Esophagus (tissue), 2 donors: ENCODE measurements around the gene TRIM54. TPM values are rescaled to one million over a fixed set of nuclear protein-coding genes. Genes with fewer than 3 reads are reported as not detected.

ENCODE experiments used
- H3K27ac ChIP-seq, 2 donors: one replicate each; pipeline ENCODE4 v1.5.1; 2013; ENCODE audit warnings: low read depth in 2 of 2, mild to moderate bottlenecking in 2 of 2, inconsistent platforms in 1 of 2, low read length in 1 of 2, moderate library complexity in 1 of 2
- H3K27me3 ChIP-seq, 2 donors: one replicate each; pipeline ENCODE4 v1.6.1; 2013; ENCODE audit warnings: low read length in 2 of 2, control low read depth in 1 of 2, mild to moderate bottlenecking in 1 of 2; ENCODE audit not compliant: insufficient read depth in 2 of 2, control insufficient read depth in 1 of 2
- H3K36me3 ChIP-seq, 2 donors: one replicate each; pipeline ENCODE4 v1.6.1; 2013; ENCODE audit warnings: low read length in 1 of 2; ENCODE audit not compliant: control insufficient read depth in 2 of 2, insufficient read depth in 2 of 2
- H3K4me1 ChIP-seq, 2 donors: one replicate each; pipeline ENCODE4 v1.6.1; 2013; ENCODE audit warnings: low read length in 1 of 2; ENCODE audit not compliant: control insufficient read depth in 2 of 2, insufficient read depth in 2 of 2
- H3K4me3 ChIP-seq, 2 donors: one replicate each; pipeline ENCODE4 v1.5.1; 2013; ENCODE audit warnings: low read length in 2 of 2, mild to moderate bottlenecking in 2 of 2, low read depth in 1 of 2, moderate library complexity in 1 of 2
- H3K9me3 ChIP-seq, 2 donors: one replicate each; pipeline ENCODE4 v1.6.1; 2013; ENCODE audit warnings: mild to moderate bottlenecking in 2 of 2, low read depth in 1 of 2, low read length in 1 of 2, moderate library complexity in 1 of 2; ENCODE audit not compliant: control insufficient read depth in 2 of 2, insufficient read depth in 1 of 2
- WGBS, 2 donors: extraction: QIAGEN DNeasy Blood & Tissue Kit; methylation state at CpG; one replicate each; pipeline ENCODE4 v1.1.7; 2013; 5-methylcytosine and 5-hydroxymethylcytosine counted together
- polyA plus RNA-seq, 2 donors: library from polyadenylated mRNA; stranded (reverse); fragments of 200-250 nt; gene quantifications; one replicate each; pipeline ENCODE4 v1.2.3, GENCODE V29; 2013
- donor health status: healthy with polysubstance abuse.
- donor health status: Bipolar disorder and iron deficiency.

TRIM54 gene
- polyA plus RNA-seq, 2 donors: 0.05 to 0.18 TPM

DNA sequence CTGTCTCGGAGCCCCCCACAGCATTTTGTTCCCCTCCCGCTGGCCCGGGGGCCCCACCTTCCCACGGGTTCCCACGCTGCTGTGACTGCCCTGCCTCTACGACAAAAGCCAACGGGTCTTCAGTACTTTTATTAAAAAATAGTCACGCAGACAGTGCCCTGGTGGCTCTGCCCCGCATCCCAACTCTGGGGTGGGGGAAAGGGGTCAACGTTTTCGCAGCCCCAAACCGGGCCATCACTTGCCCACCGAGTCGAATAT lies 25.0 kb downstream of the TRIM54 start:
- peaks cover 0 to 21% of the 10 kb centered on the region in 2 donors for H3K27me3 ChIP-seq
- peaks cover 5 to 13% of the 10 kb centered on the region in 2 donors for H3K4me1 ChIP-seq
- no peaks in the 10 kb centered on the region for H3K9me3 ChIP-seq

DNA sequence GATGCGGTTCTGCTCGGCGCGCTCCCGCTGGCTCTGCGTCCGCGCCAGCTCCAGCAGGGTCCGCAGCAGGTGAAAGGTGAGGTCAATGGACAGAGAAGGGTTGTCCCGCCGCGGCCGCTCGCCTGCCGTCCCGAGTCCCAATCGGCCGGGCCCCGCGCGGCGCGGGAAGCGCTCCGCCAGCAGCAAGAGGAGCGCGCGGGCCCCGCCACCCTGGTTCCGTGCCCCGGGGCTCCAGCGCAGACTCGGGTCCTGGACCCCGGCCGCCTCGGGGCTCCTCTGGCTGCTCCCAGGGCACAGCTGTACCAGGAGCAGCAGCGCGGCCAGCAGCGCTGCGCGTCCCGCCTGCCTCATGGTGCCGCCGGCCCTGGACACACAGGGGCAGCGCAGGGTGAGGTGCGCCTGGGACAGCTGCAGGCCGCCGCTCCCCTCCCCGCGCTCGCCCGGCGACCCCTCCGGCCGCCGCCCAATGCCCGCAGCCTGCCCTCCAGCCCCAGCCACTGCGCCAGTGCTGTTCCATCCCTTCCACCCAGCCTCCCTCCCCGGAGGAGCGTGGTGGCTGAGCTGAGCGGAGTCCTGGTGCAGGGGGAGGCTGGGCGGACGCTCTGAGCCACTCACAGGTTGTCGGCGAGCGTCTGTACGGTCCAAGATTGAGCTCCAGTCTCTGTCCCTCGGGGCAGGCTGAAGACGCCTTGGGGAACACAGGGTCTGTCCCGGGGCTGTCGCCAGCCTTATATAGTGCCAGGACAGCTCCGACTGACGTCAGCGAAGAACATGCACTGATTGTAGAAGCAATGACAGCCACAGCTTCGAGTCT lies 25.5 kb downstream of the TRIM54 start:
- Histone ChIP-seq H3K9me3 (no peaks in the 10 kb centered on the region), H3K27ac (no peak overlapping the region), H3K36me3 (peaks cover 0 to 3% of the 10 kb centered on the region in 2 donors), H3K4me3 (no peak overlapping the region), H3K27me3 (peaks cover 0 to 21% of the 10 kb centered on the region in 2 donors), H3K4me1 (peaks cover 5 to 13% of the 10 kb centered on the region in 2 donors)
- WGBS, 2 donors: 13 to 14% methylated on average over 54 to 75 of the region's 75 CpGs

More for the DNA sequence above, 25.0 kb downstream of the TRIM54 start:
- Histone ChIP-seq H3K27ac (no peak overlapping the region), H3K4me3 (no peak overlapping the region), H3K36me3 (peaks cover 0 to 3% of the 10 kb centered on the region in 2 donors)
- WGBS, 2 donors: 9 to 13% methylated on average over 14 of the region's 14 CpGs

DNA sequence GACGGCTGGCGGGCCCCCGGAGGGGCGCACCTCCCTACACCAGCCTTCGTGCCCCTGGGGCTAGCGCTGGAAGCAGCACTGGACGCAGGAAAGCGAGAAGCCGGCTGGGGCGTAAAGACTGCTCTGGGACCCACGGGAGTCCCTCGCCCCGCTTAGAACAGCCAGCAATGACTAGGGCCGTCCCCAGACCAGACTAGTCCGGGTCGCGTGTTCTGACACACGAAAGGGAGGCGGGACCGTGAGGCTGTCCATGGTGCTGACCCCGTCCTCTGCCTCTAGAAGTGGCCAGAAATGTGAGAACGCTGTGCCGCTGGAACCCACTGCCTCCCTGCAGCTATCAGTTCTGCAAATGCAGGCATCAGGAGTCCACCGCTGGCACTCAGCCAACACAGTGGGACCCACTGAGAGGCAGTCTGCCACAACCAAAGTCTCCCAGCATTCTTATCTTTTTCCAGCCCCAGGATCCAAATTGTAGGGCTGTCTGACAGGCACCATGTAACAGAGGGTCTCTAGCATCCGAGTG lies 26.2 kb downstream of the TRIM54 start, which contains the start of gene UCN:
UCN (minus strand) TSS at position 87 of the 523 bp plus-strand sequence. CDS start 550 bp downstream, outside the sequence.
- Histone ChIP-seq H3K36me3 (peaks cover 0 to 3% of the 10 kb centered on the region in 2 donors), H3K4me1 (peaks cover 5 to 13% of the 10 kb centered on the region in 2 donors), H3K9me3 (no peaks in the 10 kb centered on the region), H3K4me3 (no peak within 1 kb of the TSS), H3K27me3 (peaks cover 0 to 21% of the 10 kb centered on the region in 2 donors), H3K27ac (no peak within 1 kb of the TSS)
- WGBS, 2 donors: 31 to 45% methylated on average over 25 of the region's 25 CpGs

DNA sequence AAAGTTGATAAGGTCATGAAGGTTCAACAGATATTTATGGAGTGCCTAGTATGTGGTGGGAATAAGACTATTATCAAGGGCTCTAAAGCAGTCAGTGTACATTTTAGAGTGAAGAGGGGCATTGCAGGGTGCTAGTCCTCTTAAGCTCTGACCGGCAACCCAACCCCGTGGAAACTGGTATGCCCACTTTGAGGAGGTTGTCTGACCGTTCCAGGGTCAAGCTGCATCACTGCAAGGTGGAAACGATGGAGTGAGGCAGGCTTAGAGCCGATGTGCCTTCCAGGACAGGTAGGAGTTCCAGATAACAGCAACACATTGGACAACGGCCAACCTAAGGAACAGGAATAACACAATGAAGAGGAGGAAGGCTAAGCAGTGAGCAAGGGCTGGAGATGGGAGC lies 27.4 kb downstream of the TRIM54 start:
- Histone ChIP-seq H3K27ac (no peak overlapping the region), H3K9me3 (no peaks in the 10 kb centered on the region), H3K4me1 (peaks cover 5 to 13% of the 10 kb centered on the region in 2 donors), H3K4me3 (no peak overlapping the region), H3K36me3 (peaks cover 0 to 3% of the 10 kb centered on the region in 2 donors), H3K27me3 (peaks cover 0 to 21% of the 10 kb centered on the region in 2 donors)
- WGBS, 2 donors: 87 to 94% methylated on average over 6 of the region's 6 CpGs

DNA sequence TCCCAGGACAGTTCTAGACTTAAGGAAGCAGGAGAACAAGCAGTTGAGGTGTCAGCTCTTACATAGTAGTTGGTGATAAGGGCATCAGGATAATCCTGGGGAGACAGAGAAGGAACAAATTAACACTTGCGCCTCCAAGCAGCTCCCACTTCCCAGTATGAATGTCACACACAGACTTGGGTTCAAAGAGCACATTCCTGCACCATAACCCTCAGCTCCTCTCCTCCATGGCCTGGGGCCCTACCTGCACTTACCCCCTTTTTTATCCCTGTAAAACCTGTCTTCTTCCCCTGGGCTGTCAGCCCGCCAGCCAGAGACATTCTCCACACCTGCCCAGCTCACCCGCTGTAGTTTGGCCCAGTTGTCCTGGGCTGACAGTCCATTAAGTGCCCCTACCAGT lies 29.9 kb downstream of the TRIM54 start:
- WGBS, 2 donors: 96 to 100% methylated on average over 3 of the region's 3 CpGs
- peaks cover 0 to 6% of the 10 kb centered on the region in 2 donors for H3K36me3 ChIP-seq
- no peak overlapping the region for H3K4me3 ChIP-seq

DNA sequence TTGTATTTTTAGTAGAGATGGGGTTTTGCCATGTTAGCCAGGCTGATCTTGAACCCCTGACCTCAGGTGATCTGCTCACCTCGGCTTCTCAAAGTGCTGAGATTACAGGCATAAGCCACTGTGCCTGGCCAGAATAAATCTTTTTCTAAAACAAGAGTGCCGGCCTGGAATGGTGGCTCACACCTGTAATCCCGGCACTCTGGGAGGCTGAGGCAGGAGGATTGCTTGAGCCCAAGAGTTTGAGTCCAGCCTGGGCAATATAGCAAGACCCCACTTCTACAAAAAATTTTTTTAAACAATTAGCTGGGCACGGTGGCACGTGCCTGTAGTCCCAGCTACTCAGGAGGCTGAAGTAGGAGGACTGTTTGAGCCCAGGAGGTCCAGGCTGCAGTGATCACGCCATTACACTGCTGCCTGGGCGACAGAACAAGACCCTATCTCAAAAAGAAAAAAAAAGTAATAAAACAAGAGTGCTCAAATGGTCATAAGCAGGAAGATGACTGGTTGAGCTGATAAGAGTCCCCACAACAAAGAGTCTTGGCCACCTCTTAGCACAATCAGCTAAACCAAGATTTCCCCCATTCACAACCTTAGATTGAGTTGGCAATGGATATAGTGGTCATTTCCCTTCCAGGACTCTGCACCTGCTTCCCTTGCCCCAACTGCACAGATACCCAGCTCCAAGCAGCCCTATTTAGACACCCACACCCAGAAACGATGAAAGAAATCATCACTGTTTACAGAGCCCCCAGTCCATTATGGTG lies 31.8 kb downstream of the TRIM54 start:
- no peak overlapping the region for H3K4me3 ChIP-seq
- 92% methylated on average over 8 of the region's 8 CpGs for WGBS, 2 donors
- no peaks in the 10 kb centered on the region for H3K27me3 ChIP-seq
- peaks cover 0 to 6% of the 10 kb centered on the region in 2 donors for H3K36me3 ChIP-seq
- H3K4me1 ChIP-seq: no peaks in the 10 kb centered on the region
- no peak overlapping the region for H3K27ac ChIP-seq
- H3K9me3 ChIP-seq: no peaks in the 10 kb centered on the region

More for the DNA sequence above, 29.9 kb downstream of the TRIM54 start:
- no peaks in the 10 kb centered on the region for H3K9me3 ChIP-seq
- peaks cover 0 to 7% of the 10 kb centered on the region in 2 donors for H3K4me1 ChIP-seq
- peaks cover 0 to 9% of the 10 kb centered on the region in 2 donors for H3K27me3 ChIP-seq
- H3K27ac ChIP-seq: no peak overlapping the region

DNA sequence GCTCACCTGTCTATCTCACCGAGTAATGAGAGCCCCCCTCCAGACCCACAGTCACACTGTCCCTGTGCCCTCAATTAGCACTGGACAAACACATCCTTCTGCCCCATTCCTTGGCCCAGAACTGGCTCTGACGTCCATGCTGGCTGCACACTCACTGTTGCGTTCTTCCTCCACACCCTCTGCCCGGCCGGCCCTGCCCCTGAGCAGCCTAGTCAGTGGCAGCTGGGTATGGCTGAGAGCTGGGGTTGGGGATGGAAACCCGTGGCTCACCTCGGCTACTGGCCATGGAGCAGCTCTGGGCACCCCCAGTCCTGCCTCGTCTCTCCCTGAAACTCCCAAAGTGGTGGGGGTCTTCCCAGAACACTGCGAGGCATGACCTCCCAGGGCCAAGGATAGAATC lies 32.5 kb downstream of the TRIM54 start:
- Histone ChIP-seq H3K36me3 (peaks cover 0 to 6% of the 10 kb centered on the region in 2 donors), H3K27ac (no peak overlapping the region), H3K9me3 (no peaks in the 10 kb centered on the region), H3K4me1 (no peaks in the 10 kb centered on the region), H3K4me3 (no peak overlapping the region), H3K27me3 (no peaks in the 10 kb centered on the region)
- 89 to 94% methylated on average over 9 of the region's 9 CpGs for WGBS, 2 donors

DNA sequence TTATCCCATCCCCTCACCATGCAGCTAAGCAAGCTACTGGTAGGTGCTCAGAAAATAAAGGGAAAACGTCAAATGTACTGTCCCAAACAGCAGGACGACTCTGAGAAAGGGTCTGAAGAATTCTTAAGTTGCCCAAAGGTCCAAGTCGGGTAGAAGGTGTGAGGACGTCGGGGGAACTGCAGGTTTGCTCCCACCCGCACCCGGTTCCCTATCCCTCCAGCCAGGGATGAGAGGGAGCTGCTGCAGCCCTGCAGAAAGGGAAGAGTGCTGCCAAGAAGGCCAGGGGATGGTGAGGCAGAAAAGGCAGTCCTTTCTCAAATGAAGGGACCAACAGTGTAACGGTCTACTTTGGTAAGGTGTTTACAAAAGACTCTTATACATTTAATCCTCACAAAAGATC lies 32.9 kb downstream of the TRIM54 start:
- H3K27ac ChIP-seq: no peak overlapping the region
- no peaks in the 10 kb centered on the region for H3K4me1 ChIP-seq
- H3K4me3 ChIP-seq: no peak overlapping the region
- 74 to 81% methylated on average over 8 of the region's 8 CpGs for WGBS, 2 donors
- peaks cover 0 to 6% of the 10 kb centered on the region in 2 donors for H3K36me3 ChIP-seq
- no peaks in the 10 kb centered on the region for H3K27me3 ChIP-seq
- H3K9me3 ChIP-seq: no peaks in the 10 kb centered on the region

DNA sequence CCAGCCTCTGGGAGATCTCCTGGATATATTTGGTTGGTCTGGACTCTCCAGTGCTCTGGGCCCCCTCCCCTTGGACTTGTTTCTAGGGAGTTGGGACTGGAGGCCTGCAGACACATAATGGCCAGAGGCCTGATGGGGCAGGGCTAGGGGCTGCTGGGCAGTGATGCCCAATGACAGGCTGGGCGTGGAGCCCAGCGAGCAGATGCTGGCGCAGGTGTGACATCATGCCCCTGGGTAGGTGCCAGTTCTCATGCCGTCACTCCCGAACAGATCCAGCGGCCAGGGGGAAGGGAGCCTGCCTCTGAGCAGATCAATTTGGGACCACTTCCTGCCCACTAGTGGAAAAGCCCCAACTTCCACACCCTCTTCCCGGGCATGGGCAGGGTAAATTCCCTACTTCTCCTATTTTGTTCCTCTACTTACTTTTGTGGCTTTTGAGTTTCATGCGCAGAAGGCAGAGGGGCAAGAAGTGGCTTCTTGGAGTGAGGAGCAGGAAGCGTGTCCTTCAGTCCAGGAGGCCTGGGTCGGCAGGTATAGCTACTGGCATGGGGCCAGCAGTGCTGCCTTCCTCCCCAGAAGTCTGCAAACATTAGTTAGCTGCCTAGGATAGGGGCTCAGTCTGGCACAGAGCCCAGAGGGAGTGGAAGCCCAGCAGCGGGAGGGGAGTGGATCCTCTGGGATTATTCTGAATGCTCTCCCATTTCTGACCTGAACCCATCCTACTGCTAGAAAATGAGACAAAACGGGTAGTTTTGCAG lies 34.6 kb downstream of the TRIM54 start:
- peaks cover 0 to 3% of the 10 kb centered on the region in 2 donors for H3K36me3 ChIP-seq
- no peaks in the 10 kb centered on the region for H3K27me3 ChIP-seq
- WGBS, 2 donors: 70 to 82% methylated on average over 12 of the region's 12 CpGs
- H3K4me3 ChIP-seq: no peak overlapping the region
- H3K27ac ChIP-seq: no peak overlapping the region
- peaks cover 4 to 6% of the 10 kb centered on the region in 2 donors for H3K4me1 ChIP-seq
- H3K9me3 ChIP-seq: no peaks in the 10 kb centered on the region
